ENCODE data around the gene IL13.

DNA sequence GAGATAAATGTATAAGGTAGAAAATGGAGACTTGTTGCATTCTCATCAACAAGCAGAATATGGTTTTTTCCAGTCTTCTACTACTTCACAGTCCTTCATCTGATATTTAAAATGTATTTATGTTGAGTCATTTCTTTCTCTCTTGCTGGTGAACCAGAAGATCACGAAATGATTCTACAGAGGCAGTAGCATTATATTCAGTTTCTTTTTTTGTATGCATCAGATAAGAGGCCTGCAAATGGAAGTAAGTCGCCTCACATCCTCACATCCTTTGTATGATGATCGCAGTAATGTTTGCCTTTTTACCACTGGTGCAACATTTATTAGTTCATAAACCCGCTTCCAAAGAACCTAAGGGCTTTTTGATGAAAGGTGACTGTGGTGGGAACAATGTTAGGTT, 22.1 kb upstream of the IL13 start:
- TF ChIP-seq, protein P1, sequence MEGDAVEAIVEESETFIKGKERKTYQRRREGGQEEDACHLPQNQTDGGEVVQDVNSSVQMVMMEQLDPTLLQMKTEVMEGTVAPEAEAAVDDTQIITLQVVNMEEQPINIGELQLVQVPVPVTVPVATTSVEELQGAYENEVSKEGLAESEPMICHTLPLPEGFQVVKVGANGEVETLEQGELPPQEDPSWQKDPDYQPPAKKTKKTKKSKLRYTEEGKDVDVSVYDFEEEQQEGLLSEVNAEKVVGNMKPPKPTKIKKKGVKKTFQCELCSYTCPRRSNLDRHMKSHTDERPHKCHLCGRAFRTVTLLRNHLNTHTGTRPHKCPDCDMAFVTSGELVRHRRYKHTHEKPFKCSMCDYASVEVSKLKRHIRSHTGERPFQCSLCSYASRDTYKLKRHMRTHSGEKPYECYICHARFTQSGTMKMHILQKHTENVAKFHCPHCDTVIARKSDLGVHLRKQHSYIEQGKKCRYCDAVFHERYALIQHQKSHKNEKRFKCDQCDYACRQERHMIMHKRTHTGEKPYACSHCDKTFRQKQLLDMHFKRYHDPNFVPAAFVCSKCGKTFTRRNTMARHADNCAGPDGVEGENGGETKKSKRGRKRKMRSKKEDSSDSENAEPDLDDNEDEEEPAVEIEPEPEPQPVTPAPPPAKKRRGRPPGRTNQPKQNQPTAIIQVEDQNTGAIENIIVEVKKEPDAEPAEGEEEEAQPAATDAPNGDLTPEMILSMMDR (conservative IDR thresholded peaks at IDR 0.05; ENCODE audit: low read length) = no peak
- TF ChIP-seq EZH2phosphoT487 (IDR thresholded peaks at IDR 0.05; ENCODE audit: borderline replicate concordance, low read depth, low read length) = no peak
